ENCODE measurements around the gene PI16. TPM values are rescaled to one million over a fixed set of nuclear protein-coding genes. Genes with fewer than 3 reads are reported as not detected.

The PI16 gene
- total RNA-seq, 1 experiment from 2014 or later, result not detected

GRCh38 chr6:36999751-37000125 is 45.2 kb downstream of the PI16 start:
- no peak for DNase-seq (ENCODE audit: low read depth)

- no peak for DNase-seq (ENCODE audit: low read depth)
These were observed 49.8 kb downstream of the PI16 start for GRCh38 chr6:37004044-37004980.

GRCh38 chr6:37005061-37005810 is 50.7 kb downstream of the PI16 start, which contains the start of gene FGD2:
FGD2 (plus strand) TSS chr6:37005655; CDS start chr6:37005818, 163 bp downstream.
- no peak for DNase-seq (ENCODE audit: low read depth)

- no peak for DNase-seq (ENCODE audit: low read depth)
These were observed 51.5 kb downstream of the PI16 start for GRCh38 chr6:37005827-37006567.

GRCh38 chr6:37006793-37007339 is 52.3 kb downstream of the PI16 start:
- peak; percentile 24 for DNase-seq (ENCODE audit: low read depth)

- DNase-seq (ENCODE audit: low read depth), result no peak
These were observed 53.0 kb downstream of the PI16 start for GRCh38 chr6:37007340-37008043.

- DNase-seq (ENCODE audit: low read depth), result no peak
These were observed 54.2 kb downstream of the PI16 start for GRCh38 chr6:37008484-37009465.

- DNase-seq (ENCODE audit: low read depth), result no peak
These were observed 55.9 kb downstream of the PI16 start for GRCh38 chr6:37010402-37010892.

GRCh38 chr6:37011656-37012378 is 57.3 kb downstream of the PI16 start:
- peak; percentile 37 for DNase-seq (ENCODE audit: low read depth)

- DNase-seq (ENCODE audit: low read depth), result no peak
These were observed 59.3 kb downstream of the PI16 start for GRCh38 chr6:37013516-37014491.

Other genes with a start within 250 kb of the PI16 start
- gene CPNE5, start 115.3 kb upstream of the PI16 start, total RNA-seq (2014; rRNA removed; shearing (Covaris generic)), result not detected in 2 replicates
- 51.9 and 52.4 TPM in 2 replicates for gene PPIL1, start 79.9 kb upstream of the PI16 start, total RNA-seq (2014; rRNA removed; shearing (Covaris generic))
- 36.3 and 38.9 TPM in 2 replicates for gene C6orf89, start 68.8 kb upstream of the PI16 start, total RNA-seq (2014; rRNA removed; shearing (Covaris generic))
- gene MTCH1, start 31.5 kb downstream of the PI16 start, total RNA-seq (2014; rRNA removed; shearing (Covaris generic)), result 226 and 257 TPM in 2 replicates
- gene FGD2, start 50.9 kb downstream of the PI16 start, total RNA-seq (2014; rRNA removed; shearing (Covaris generic)), result not detected in 2 replicates
- 7.7 and 8.2 TPM in 2 replicates for gene PIM1, start 215.4 kb downstream of the PI16 start, total RNA-seq (2014; rRNA removed; shearing (Covaris generic))

Data from RPMI7951 (cell line).